A673 (cell line): ENCODE data around the gene CDHR2. TPM values are rescaled to one million over a fixed set of nuclear protein-coding genes. Genes with fewer than 3 reads are reported as not detected.

Source experiments
- BruUV-seq: library from RNA; stranded (reverse); fragments of 400-500 nt; replicated peaks from 2 replicates; lab custom pipeline; 2021; lab: Mats Ljungman, UMichigan
- CTCF ChIA-PET: fragments of 300-600 bp; sonication (Branson Sonifier 250); formaldehyde crosslinking; loops from one replicate; lab custom pipeline; 2022; ENCODE audit warnings: antibody characterized with exemption; lab: Charles Lee
- POLR2A ChIA-PET: fragments of 300-600 bp; sonication (Branson Sonifier 250); formaldehyde crosslinking; loops from one replicate; lab custom pipeline; 2022; ENCODE audit warnings: antibody characterized with exemption; ENCODE audit not compliant: low non-redundant PET; lab: Charles Lee
- DNase-seq: peaks from one replicate; pipeline ENCODE4 v3.0.0-alpha.2; 2015; ENCODE audit warnings: low spot score
- H3K27ac ChIP-seq: fragments of 200-600 bp; sonication (generic); 2 replicates; pipeline ENCODE4 v1.5.1; 2016; ENCODE audit warnings: mixed run types, low read depth, mild to moderate bottlenecking, mixed read lengths, antibody characterized with exemption, low read length; ENCODE audit not compliant: poor library complexity, severe bottlenecking
- H3K27me3 ChIP-seq: fragments of 200-600 bp; sonication (generic); replicated peaks from 2 replicates; pipeline ENCODE4 v1.6.1; 2017; ENCODE audit warnings: mixed run types, low read depth, mild to moderate bottlenecking, mixed read lengths, antibody characterized with exemption, low read length; ENCODE audit not compliant: insufficient read depth, poor library complexity
- H3K36me3 ChIP-seq: fragments of 200-600 bp; sonication (generic); 2 replicates; pipeline ENCODE4 v1.6.1; 2016; ENCODE audit warnings: mixed run types, mild to moderate bottlenecking, mixed read lengths, antibody characterized with exemption, low read length; ENCODE audit not compliant: insufficient read depth, poor library complexity, severe bottlenecking
- H3K4me1 ChIP-seq: fragments of 200-600 bp; sonication (generic); 2 replicates; pipeline ENCODE4 v1.6.1; 2017; ENCODE audit warnings: mixed run types, mild to moderate bottlenecking, mixed read lengths, antibody characterized with exemption, low read length; ENCODE audit not compliant: insufficient read depth, poor library complexity, severe bottlenecking
- H3K4me3 ChIP-seq: fragments of 200-600 bp; sonication (generic); 2 replicates; pipeline ENCODE4 v1.5.1; 2016; ENCODE audit warnings: low read depth, mixed run types, mild to moderate bottlenecking, mixed read lengths, low read length; ENCODE audit not compliant: poor library complexity, severe bottlenecking
- H3K9me3 ChIP-seq: fragments of 200-600 bp; sonication (generic); 2 replicates; pipeline ENCODE4 v1.6.1; 2016; ENCODE audit warnings: mixed run types, low read depth, mild to moderate bottlenecking, mixed read lengths, antibody characterized with exemption, low read length; ENCODE audit not compliant: poor library complexity, severe bottlenecking
- EZH2 ChIP-seq: fragments of 200-600 bp; sonication (generic); IDR thresholded peaks from 2 replicates; pipeline ENCODE4 v1.6.1; 2017; ENCODE audit warnings: borderline replicate concordance, low read depth, mild to moderate bottlenecking, mixed read lengths, antibody characterized with exemption, low read length; ENCODE audit not compliant: poor library complexity, severe bottlenecking
- intact Hi-C: fragments of 100-400 bp; cut with micrococcal nuclease; formaldehyde crosslinking; loops from one replicate; pipeline ENCODE4 v1.10.0; 2022; ENCODE audit not compliant: unreplicated experiment
- total RNA-seq: library from RNA; stranded (reverse); gene quantifications from 2 replicates; pipeline ENCODE4 v1.2.3, GENCODE V29; 2021
- TF ChIP-seq, protein P1 (sequence below): fragments of 300-800, 200-600 bp; sonication (generic); conservative IDR thresholded peaks from 2 replicates; pipeline ENCODE4 v1.5.1; 2017; ENCODE audit warnings: low read depth, mild to moderate bottlenecking, antibody characterized with exemption, low read length, moderate library complexity, mixed read lengths

Gene CDHR2
- total RNA-seq, 1 experiment from 2014 or later: not detected

DNA sequence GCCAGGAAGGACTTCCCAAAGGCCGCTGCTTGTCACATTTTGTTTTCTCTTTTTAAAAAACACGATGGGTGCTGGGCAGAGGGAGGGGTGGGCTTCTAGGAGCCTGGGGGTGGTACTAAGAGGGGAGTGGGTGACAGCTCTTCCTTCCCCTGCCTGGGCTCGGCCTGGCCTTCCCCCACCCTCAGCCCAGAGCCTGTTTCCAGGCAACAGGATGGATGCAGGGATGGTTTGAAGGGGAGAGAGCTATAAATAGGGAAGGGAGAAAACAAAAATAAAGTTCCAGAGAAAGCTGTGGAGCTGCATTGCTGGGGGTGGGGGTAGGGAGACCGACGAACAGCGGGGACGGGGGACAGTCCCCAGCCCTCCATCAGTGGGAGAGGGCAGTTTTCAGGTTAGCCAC is 67.4 kb downstream of the CDHR2 start:
- peaks cover 4% of the 10 kb centered on the region for H3K4me1 ChIP-seq
- no peak overlapping the region for H3K4me3 ChIP-seq
- no peaks in the 10 kb centered on the region for H3K36me3 ChIP-seq
- no TSS peak for BruUV-seq
- CTCF ChIA-PET: no interaction called here
- no peak overlapping the region for H3K27ac ChIP-seq
- no peak for DNase-seq
- H3K9me3 ChIP-seq: no peaks in the 10 kb centered on the region
- peaks cover 21% of the 10 kb centered on the region for H3K27me3 ChIP-seq
- intact Hi-C loops: loop anchor here (5.0 kb wide), 2 partner anchors 44 to 199 kb away; partner anchors contain the start of gene CLTB
- POLR2A ChIA-PET: no interaction called here
- no peak for TF ChIP-seq EZH2
- TF ChIP-seq, protein P1, sequence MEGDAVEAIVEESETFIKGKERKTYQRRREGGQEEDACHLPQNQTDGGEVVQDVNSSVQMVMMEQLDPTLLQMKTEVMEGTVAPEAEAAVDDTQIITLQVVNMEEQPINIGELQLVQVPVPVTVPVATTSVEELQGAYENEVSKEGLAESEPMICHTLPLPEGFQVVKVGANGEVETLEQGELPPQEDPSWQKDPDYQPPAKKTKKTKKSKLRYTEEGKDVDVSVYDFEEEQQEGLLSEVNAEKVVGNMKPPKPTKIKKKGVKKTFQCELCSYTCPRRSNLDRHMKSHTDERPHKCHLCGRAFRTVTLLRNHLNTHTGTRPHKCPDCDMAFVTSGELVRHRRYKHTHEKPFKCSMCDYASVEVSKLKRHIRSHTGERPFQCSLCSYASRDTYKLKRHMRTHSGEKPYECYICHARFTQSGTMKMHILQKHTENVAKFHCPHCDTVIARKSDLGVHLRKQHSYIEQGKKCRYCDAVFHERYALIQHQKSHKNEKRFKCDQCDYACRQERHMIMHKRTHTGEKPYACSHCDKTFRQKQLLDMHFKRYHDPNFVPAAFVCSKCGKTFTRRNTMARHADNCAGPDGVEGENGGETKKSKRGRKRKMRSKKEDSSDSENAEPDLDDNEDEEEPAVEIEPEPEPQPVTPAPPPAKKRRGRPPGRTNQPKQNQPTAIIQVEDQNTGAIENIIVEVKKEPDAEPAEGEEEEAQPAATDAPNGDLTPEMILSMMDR: no peak

GRCh38 chr5:176618783-176619182 is 69.6 kb downstream of the CDHR2 start:
- no TSS peak for BruUV-seq
- peaks cover 21% of the 10 kb centered on the region for H3K27me3 ChIP-seq
- TF ChIP-seq, protein P1: no peak
- TF ChIP-seq EZH2: no peak
- no peaks in the 10 kb centered on the region for H3K9me3 ChIP-seq
- intact Hi-C loops: loop anchor here (5.0 kb wide), 2 partner anchors 46 to 201 kb away; partner anchors contain the start of gene CLTB
- ChIA-PET CTCF (interaction anchor here (0.6 kb wide), 1 partner anchor 214 kb away, joined by 3 read pairs; no protein-coding TSS in a partner anchor), POLR2A (no interaction called here)
- H3K27ac ChIP-seq: no peak overlapping the region
- peaks cover 4% of the 10 kb centered on the region for H3K4me1 ChIP-seq
- H3K36me3 ChIP-seq: no peaks in the 10 kb centered on the region
- no peak overlapping the region for H3K4me3 ChIP-seq
- DNase-seq: no peak

- TF ChIP-seq, protein P1: peak; percentile 67
- no peak for TF ChIP-seq EZH2
- intact Hi-C loops: loop anchor here (5.0 kb wide), 2 partner anchors 47 to 202 kb away; partner anchors contain the start of gene CLTB
- DNase-seq: peak; percentile 93
Observed at GRCh38 chr5:176619203-176619568, 70.0 kb downstream of the CDHR2 start.

More at GRCh38 chr5:176619203-176619568, 70.0 kb downstream of the CDHR2 start:
- BruUV-seq: no TSS peak
- Histone ChIP-seq H3K4me1 (peaks cover 4% of the 10 kb centered on the region), H3K4me3 (peak overlapping the region; percentile 25), H3K36me3 (no peaks in the 10 kb centered on the region), H3K27me3 (peaks cover 21% of the 10 kb centered on the region), H3K27ac (no peak overlapping the region), H3K9me3 (no peaks in the 10 kb centered on the region)
- POLR2A ChIA-PET: no interaction called here
- CTCF ChIA-PET: interaction anchor here (0.6 kb wide), 1 partner anchor 214 kb away, joined by 3 read pairs; no protein-coding TSS in a partner anchor
